ENCODE results near the gene SLCO1A2.

The SLCO1A2 gene

DNA sequence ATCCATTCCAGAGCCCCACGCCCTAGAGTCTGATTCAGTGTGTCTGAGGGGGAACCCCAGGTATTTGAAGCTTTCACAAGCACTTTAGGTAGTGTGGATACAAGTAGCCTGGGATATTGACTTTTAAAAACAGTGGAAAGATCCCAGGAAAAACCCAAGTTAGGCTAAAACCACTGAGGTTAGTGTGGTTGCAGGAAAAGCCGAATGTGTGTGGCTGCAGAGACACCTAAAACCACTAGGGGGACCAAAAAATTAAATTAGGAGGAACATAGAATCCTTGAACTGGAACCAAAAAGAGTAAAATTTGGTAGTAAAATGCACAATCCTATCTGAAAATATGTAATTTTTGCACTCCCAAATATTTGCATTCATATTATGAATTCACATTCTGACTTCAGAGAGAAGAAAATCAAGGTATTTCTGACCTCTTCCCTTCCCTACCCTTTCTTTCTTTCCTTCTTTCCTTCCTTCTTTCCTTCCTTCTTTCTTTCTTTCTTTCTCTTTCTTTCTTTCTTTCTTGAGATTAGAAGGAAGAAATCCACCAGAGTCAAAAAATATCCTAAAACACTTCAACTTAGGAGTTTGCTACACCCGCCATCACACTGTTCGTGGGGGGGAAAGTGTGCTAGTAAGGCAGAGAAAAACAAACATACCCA is 37.8 kb downstream of the SLCO1A2 start:
- H3K4me3 ChIP-seq (ENCODE audit: low read depth, low read length), result no peak overlapping the region
- peak; percentile 47 for DNase-seq (ENCODE audit: low read depth)
- TF ChIP-seq, protein P1, sequence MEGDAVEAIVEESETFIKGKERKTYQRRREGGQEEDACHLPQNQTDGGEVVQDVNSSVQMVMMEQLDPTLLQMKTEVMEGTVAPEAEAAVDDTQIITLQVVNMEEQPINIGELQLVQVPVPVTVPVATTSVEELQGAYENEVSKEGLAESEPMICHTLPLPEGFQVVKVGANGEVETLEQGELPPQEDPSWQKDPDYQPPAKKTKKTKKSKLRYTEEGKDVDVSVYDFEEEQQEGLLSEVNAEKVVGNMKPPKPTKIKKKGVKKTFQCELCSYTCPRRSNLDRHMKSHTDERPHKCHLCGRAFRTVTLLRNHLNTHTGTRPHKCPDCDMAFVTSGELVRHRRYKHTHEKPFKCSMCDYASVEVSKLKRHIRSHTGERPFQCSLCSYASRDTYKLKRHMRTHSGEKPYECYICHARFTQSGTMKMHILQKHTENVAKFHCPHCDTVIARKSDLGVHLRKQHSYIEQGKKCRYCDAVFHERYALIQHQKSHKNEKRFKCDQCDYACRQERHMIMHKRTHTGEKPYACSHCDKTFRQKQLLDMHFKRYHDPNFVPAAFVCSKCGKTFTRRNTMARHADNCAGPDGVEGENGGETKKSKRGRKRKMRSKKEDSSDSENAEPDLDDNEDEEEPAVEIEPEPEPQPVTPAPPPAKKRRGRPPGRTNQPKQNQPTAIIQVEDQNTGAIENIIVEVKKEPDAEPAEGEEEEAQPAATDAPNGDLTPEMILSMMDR (IDR thresholded peaks at IDR 0.05; ENCODE audit: low read depth, low read length), result peak; percentile 99
- TF ChIP-seq MYC (IDR thresholded peaks at IDR 0.05; ENCODE audit: low read depth, low read length), result 0 out of 2 replicates have a peak, but pooled peaks have one; percentile 8
- TF ChIP-seq, protein P2, sequence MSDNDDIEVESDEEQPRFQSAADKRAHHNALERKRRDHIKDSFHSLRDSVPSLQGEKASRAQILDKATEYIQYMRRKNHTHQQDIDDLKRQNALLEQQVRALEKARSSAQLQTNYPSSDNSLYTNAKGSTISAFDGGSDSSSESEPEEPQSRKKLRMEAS (IDR thresholded peaks at IDR 0.05; ENCODE audit: low read depth, low read length), result no peak

DNA sequence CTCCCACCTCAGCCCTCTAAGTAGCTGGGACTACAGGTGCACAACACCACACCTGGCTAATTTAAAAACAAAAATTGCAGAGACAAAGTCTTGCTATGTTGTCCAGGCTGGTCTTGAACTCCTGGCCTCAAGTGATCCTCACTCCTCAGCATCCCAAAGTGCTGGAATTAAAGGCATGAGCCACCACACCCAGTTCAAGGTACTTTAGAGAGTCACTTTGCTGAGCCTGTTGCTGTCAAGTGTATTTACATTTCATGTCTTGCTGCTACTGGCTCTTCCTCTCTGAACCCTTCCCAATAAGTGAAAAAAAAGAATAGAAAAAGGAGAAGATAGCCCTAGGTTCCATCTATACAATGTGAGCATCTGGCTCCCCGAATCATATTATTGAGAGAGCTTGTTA is 38.4 kb downstream of the SLCO1A2 start:
- H3K4me3 ChIP-seq (ENCODE audit: low read depth, low read length), result no peak overlapping the region
- DNase-seq (ENCODE audit: low read depth), result no peak
- TF ChIP-seq MYC (IDR thresholded peaks at IDR 0.05; ENCODE audit: low read depth, low read length) (no peak), POLR2A (IDR thresholded peaks at IDR 0.05; ENCODE audit: extremely low read depth, insufficient read length) (no peak)
- TF ChIP-seq, protein P1 (IDR thresholded peaks at IDR 0.05; ENCODE audit: low read depth, low read length), result no peak
- TF ChIP-seq, protein P2 (IDR thresholded peaks at IDR 0.05; ENCODE audit: low read depth, low read length), result no peak

DNA sequence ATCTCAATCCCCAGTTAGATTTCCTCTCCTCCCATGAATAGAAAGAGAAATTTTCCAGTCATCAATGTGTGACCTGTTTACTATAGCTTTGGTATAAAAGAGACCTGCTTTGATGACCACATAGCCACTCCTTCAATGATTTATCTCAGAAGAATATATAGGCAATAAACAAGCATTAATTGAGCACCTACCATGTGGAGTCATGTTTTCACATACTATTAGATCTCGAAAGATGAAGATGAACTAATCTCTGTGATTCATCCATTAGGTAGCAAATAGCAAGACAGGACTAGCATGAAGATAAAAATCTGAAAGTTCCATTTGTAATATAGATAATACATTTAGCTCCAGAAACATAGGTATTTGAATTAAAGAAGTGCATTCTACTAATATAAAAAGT is 40.5 kb downstream of the SLCO1A2 start:
- DNase-seq (ENCODE audit: low read depth), result no peak
- no peak overlapping the region for H3K4me3 ChIP-seq (ENCODE audit: low read depth, low read length)
- TF ChIP-seq, protein P1 (IDR thresholded peaks at IDR 0.05; ENCODE audit: low read depth, low read length), result no peak
- no peak for TF ChIP-seq POLR2A (IDR thresholded peaks at IDR 0.05; ENCODE audit: extremely low read depth, insufficient read length)
- TF ChIP-seq, protein P2 (IDR thresholded peaks at IDR 0.05; ENCODE audit: low read depth, low read length), result no peak

DNA sequence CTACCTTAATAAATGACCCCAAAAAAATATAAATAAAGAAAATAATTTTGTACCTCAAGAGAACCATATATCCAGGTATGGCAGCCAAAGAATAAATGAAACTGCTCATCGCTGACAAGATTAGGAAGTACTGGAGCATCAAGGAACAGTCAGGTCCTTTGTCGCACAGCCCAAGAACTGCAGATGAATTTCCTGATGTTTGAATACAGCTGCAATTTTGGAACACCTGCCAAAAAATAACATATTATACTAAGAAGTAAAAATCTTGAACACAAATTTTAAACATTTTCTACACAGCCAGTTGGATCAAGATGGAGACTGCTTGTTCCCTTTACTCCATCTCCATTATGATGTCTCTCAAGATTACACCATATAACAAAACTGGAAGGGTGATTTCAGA is 42.6 kb downstream of the SLCO1A2 start:
- H3K4me3 ChIP-seq (ENCODE audit: low read depth, low read length), result no peak overlapping the region
- no peak for DNase-seq (ENCODE audit: low read depth)
- TF ChIP-seq, protein P1 (IDR thresholded peaks at IDR 0.05; ENCODE audit: low read depth, low read length), result no peak
- no peak for TF ChIP-seq POLR2A (IDR thresholded peaks at IDR 0.05; ENCODE audit: extremely low read depth, insufficient read length)
- TF ChIP-seq, protein P2 (IDR thresholded peaks at IDR 0.05; ENCODE audit: low read depth, low read length), result no peak

DNA sequence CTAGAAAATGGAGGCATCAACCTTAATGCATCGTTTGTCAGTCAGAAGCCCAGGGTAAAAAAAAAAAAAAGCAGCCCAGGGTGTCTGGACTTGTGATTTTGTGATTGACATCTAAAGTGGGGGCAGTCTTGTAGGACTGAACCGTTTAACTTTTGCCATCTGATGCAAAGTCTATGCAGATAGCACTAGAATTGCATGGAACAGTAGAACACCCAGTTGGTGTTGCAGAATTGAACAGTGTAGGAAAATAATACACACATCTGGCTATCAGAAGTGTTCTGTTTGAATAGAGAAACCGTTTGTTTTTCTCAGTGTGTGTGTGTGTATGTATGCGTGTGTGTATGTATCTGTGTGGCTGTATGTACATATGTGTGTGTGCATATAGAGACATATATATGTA is 45.0 kb downstream of the SLCO1A2 start:
- no peak for TF ChIP-seq MYC (IDR thresholded peaks at IDR 0.05; ENCODE audit: low read depth, low read length)
- no peak for TF ChIP-seq POLR2A (IDR thresholded peaks at IDR 0.05; ENCODE audit: extremely low read depth, insufficient read length)
- TF ChIP-seq, protein P1 (IDR thresholded peaks at IDR 0.05; ENCODE audit: low read depth, low read length), result no peak
- TF ChIP-seq, protein P2 (IDR thresholded peaks at IDR 0.05; ENCODE audit: low read depth, low read length), result no peak
- no peak overlapping the region for H3K4me3 ChIP-seq (ENCODE audit: low read depth, low read length)
- DNase-seq (ENCODE audit: low read depth), result no peak
